ENCODE data around the gene MSI2.

MSI2 gene

DNA sequence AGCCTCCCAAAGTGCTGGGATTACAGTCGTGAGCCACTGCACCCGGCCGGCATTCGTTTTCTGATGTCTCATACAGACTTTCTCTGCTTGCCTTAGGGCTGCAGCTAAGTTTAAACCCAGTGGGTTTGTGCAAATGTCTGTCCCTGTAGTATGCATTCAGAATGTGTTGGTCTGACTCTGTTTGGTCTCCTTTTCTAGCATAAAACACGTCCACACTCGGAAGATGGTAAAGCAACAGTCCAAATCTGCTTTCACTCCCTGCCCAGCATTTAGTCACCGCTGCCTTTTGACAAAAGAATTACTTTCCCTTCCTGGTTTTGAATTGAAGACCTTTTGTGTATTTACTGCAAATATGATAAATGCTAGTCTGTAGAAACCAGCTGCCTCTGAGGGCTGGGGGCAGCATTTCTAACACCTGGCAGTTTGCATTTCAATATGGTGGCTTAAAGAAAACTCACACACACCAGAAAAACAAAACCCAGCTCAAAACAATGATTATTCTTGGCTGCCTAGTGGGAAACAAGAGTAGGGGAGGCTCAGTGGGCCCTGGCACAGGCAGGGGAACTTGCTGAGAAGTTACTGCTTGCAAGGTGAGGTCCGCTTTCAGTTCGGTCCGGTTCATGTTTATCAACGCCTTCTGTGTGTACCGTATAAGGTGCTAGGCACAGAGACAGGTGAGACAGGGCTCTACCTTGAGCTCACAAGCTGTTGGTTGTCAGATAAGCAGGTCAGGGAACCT lies 56.9 kb downstream of the MSI2 start:
- no peak for DNase-seq (ENCODE audit: extremely low read depth in 1 of 2, low read depth in 1 of 2)

DNA sequence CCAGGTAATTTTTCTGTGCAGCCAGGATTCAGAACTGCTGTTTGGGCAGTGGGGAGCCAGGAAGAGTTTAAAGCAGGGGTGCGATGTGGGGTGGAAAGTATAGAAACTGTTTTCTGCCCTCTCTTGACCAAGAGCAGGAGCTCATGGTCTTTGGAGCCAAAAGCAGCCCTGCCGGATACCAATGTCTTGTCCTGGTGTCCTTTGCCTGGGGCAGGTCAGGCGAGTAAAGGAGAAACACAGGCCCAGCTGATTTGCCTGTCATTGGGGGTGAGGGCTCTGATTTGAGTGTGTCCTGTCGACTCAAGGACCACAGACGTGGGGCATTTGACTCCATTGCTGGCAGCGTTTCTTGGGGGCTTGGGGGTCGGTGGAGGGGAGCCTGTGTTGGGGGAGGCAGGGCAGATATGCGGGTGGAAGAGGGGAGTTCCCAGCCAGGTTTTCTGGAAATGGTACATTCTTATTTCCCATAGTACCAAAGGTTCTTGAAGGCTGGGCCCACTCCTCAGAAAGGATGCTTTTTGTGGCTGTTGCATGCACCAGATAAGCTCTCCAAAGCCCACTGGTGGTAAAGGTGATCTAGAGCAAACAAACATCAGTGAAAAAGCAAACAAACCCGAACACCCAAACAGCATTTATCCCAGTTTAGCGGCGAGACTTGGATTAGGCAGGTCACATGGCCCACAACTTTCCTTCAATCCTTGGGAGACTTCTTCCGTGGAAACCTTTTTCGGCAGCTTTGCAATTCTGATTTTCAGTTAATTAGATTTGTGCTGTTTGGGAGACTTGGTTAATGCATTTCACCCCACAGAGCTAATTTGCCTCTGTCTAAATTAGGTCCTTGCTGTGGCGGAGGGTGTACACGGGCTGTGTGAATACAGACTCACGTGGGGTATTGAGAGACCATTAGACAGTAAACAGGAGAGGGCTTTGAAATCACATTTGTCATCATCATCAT lies 59.0 kb downstream of the MSI2 start:
- no peak for DNase-seq (ENCODE audit: extremely low read depth in 1 of 2, low read depth in 1 of 2)

GRCh38 chr17:57316361-57316760 lies 60.0 kb downstream of the MSI2 start:
- DNase-seq (ENCODE audit: extremely low read depth in 1 of 2, low read depth in 1 of 2) = no peak

DNA sequence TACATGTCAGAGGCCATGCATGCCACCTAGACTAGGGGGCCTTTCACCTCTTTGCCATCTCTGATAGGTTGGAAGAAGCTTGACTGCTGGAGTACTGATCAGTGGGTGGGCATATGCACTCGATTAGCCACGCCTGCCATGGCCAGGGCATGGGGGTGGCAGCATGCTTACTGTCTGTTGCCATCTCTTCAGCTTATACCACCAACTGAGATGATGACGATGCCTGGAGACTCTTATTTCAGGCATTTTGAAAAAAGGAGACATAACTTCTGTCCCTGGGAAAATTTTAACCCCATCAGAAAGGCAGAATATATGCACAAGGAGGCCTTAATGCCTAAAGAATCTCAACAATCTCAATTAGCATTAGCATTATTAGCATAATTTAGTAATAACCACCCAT lies 60.8 kb downstream of the MSI2 start:
- no peak for DNase-seq (ENCODE audit: extremely low read depth in 1 of 2, low read depth in 1 of 2)

- no peak for DNase-seq (ENCODE audit: extremely low read depth in 1 of 2, low read depth in 1 of 2)
These were observed 62.6 kb downstream of the MSI2 start for GRCh38 chr17:57318913-57319312.

GRCh38 chr17:57319806-57320205 lies 63.5 kb downstream of the MSI2 start:
- no peak for DNase-seq (ENCODE audit: extremely low read depth in 1 of 2, low read depth in 1 of 2)

DNA sequence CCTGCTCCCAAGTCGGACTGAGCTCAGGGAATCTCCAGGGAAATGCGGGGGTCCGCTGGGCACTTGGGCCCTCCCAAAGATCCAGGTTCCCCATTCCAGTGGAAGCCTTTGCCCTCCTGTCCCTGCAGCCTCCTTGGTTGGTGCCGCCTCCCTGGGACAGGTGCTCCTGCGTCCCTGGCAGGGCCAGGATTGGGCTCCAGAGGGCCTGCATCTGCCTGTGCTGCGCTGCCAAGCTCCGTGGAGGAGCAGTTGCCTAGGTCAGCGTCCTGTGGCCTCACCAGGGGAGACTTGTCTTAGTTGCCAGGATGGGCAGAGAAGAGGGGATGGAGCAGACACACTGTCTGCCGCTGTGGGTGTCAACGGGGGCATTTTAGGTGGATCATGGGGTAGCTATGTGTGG lies 67.1 kb downstream of the MSI2 start:
- DNase-seq (ENCODE audit: extremely low read depth in 1 of 2, low read depth in 1 of 2) = no peak

GRCh38 chr17:57324060-57324459 lies 67.7 kb downstream of the MSI2 start:
- no peak for DNase-seq (ENCODE audit: extremely low read depth in 1 of 2, low read depth in 1 of 2)

- no peak for DNase-seq (ENCODE audit: extremely low read depth in 1 of 2, low read depth in 1 of 2)
These were observed 68.3 kb downstream of the MSI2 start for GRCh38 chr17:57324631-57325030.

DNA sequence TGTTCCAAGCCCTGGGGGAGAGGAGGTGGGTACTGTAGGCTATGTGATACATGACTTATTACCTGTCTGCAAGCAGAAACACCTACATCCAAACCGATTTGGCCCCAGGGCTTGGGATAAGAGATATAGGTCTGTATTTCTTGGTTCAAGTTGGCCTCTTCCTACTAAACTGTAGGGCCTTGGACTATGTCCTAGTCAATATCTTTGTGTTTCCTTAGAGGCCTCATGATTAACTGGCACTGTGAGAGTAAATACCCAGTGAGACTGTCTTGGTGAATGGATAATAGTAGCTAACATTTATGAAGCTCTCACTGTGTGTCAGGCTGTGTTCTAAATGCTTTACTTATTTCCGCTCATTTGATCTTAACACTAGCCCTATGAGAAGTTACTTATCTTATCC lies 70.0 kb downstream of the MSI2 start:
- no peak for DNase-seq (ENCODE audit: extremely low read depth in 1 of 2, low read depth in 1 of 2)

- no peak for DNase-seq (ENCODE audit: extremely low read depth in 1 of 2, low read depth in 1 of 2)
These were observed 70.4 kb downstream of the MSI2 start for GRCh38 chr17:57326764-57327163.

GRCh38 chr17:57327176-57327970 lies 71.0 kb downstream of the MSI2 start:
- DNase-seq (ENCODE audit: extremely low read depth in 1 of 2, low read depth in 1 of 2) = no peak

DNA sequence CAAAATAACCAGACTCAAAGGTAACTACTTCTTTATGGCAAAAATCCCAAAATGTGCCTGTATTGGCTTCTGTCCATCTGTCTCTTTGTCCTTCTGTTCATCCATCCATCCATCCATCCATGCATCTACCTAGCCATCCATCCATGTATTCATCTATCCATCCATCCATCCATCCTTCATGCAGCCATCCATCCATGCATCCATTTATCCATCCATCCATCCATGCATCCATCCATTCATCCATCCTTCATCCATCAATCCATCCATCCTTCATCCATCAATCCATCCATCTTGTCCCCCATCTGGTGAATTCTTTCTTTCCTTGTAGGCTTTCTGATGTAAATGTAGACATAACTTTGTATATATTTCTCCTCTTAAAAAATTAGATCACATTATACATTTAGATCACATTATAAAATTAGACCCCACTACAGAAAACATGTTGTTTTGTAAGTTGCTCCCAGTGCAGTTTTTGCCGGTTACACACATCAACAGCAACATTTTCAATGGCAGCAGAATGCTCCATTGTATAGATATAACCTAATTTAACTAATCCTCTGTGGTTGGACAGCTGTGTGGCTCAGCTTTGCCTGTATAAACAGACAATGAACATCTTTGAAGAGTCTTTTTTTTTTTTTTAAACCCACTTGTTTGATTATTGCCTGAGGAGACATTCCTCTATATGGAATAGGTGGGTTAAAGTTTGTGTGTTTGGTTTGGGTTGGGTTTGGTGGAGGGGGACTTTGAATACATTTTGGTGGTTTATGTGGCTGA lies 72.0 kb downstream of the MSI2 start:
- DNase-seq (ENCODE audit: extremely low read depth in 1 of 2, low read depth in 1 of 2) = no peak

GRCh38 chr17:57329380-57330214 lies 73.3 kb downstream of the MSI2 start:
- no peak for DNase-seq (ENCODE audit: extremely low read depth in 1 of 2, low read depth in 1 of 2)

DNA sequence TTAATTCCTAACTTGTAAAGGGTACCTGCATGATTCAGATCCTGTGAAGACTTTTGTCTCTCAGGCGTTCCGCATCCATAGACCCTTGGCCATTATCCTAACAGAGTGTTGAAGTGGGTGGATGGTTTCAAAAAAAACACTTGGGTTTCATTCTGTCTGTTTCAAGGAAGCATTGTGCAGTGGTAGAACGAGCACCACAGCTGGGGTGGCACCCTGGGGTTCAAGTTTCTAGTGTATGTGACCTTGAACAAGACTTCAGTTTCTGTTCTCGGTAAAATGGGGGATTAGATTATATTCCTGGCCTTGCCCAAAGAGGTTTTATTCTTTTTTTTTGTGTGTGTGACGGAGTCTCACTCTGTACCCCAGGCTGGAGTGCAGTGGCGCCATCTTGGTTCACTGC lies 74.3 kb downstream of the MSI2 start:
- no peak for DNase-seq (ENCODE audit: extremely low read depth in 1 of 2, low read depth in 1 of 2)

DNA sequence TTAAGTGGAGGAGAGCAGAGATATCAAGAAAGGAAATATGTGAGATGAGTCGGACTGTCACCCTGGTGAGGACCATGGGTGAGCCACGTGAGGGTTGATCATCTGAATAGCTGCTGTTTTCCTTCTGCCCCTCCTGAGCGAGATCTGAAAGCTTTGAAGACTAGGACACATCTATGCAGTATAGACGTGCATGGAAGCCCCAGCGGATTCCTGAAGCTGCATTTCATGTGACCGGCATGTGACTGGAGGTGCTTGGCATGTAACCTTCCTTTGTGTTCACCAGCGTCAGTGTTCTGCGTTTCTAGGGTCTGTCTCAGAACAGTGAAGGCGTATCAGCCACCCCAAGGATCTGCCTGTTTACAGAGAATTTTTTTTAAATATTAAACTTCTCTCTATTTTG lies 75.1 kb downstream of the MSI2 start:
- no peak for DNase-seq (ENCODE audit: extremely low read depth in 1 of 2, low read depth in 1 of 2)

DNA sequence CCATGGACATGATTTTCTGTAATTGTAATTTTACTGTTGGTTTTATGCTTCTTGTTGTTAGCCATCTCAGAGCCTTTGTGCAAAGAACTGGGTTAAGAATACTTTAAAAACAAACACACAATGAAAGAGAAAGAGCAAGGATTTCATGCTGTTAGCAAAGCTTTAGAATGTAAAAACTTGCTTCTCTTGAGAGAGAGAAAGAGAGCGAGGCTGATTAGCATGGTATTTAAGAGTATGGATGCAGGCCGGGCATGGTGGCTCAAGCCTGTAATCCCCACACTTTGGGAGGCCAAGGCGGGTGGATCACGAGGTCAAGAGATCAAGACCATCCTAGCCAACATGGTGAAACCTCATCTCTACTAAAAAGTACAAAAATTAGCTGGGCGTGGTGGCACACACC lies 76.2 kb downstream of the MSI2 start:
- DNase-seq (ENCODE audit: extremely low read depth in 1 of 2, low read depth in 1 of 2) = no peak

DNA sequence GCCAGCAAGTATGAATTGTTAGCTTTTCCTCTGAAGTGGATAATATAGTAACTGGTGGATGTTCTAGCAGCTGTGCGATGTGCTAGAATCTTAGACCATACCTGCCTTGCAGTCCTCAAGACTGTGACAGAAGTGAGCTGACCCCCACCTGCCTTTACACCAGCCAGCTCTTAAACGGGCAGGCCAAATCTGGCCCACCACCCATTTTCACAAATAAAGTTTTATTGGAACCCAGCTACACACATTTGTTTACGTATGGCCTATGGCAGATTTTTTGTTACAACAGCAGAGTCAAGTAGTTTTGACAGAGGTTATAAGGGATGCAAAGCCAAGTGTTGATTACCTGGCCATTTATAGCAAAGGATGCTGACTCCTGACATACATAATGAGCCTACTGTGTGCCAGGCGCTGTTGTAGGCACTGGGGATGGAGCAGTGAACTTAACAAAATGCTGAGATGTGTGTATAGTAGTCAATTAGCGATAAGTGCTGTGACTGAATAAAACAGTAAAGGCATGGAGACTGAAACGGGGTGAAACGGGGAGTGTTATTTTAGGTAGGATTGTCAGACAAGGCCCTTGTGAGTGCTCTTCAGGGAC lies 79.0 kb downstream of the MSI2 start:
- DNase-seq (ENCODE audit: extremely low read depth in 1 of 2, low read depth in 1 of 2) = no peak

DNA sequence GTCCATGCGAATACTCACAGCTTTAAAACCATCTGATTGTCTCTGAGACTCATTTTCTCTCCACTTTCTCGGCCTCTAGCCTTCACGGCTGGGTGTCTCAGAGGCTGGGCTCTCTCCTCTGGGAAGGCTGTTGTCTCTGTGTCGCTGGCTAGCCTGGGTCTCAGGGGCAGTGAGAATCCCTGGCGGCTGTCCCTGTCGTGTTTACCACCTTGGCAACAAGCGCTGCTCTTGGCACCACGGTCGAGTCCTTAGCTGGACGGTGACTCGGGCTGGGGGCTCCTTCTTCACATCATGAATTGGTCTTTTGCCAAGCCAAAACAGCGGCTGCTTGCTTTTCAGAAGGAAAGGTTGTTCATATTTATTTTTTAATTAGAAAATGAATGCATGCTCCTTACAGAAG lies 81.1 kb downstream of the MSI2 start:
- no peak for DNase-seq (ENCODE audit: extremely low read depth in 1 of 2, low read depth in 1 of 2)
